Middle frontal gyrus (tissue), 1 donor: ENCODE results near the gene TAF3.

ENCODE experiments used
- DNase-seq: peaks from one replicate; pipeline ENCODE4 v3.0.0-alpha.2; 2015; ENCODE audit warnings: low spot score; ENCODE audit errors: extremely low spot score

The TAF3 gene

DNA sequence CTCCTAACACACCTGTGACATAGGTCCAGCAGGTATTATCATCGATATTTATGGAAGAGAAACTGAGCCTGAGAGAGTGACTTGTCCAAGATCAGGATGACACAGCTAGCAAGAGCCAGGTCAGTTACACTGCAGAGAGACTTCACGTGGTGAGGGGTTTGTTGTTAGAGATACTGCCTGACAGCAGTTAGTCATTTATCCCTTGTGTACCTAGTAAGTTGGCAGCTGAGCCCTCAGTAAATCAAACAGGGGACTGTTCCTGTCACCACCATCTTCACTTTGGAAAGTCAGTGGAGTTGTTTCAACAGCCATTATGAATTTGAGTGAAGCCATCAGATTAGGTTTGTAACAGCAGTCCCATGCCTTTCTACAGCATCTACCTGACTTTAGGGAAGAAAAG lies 148.7 kb downstream of the TAF3 start:
- no peak for DNase-seq

DNA sequence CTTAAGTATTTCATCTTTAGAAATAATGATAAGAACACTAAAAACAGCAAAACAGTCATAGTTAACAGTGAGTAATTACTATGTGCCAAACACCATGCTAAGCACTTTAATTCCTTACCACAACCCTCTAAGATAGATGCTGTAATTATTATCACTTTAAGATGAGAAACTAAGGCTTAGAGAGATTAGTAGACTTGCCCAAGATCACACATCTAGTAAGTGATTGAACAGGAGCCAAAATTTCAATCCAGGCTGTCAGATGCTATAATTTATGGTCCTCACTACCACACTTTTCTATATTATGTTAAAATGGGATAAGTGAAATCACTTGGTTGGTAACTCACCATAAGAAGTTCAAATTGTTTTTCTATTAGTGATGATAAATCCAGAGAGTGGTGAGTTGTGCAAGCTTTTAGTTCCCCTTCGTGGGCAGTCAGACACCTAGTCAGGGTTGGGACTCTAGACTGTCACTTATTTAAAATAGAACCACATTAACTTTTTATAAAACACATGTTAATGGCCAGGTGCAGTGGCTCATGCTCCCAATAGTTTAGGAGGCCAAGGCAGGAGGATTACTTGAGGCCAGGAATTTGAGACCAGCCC lies 150.3 kb downstream of the TAF3 start:
- no peak for DNase-seq

DNA sequence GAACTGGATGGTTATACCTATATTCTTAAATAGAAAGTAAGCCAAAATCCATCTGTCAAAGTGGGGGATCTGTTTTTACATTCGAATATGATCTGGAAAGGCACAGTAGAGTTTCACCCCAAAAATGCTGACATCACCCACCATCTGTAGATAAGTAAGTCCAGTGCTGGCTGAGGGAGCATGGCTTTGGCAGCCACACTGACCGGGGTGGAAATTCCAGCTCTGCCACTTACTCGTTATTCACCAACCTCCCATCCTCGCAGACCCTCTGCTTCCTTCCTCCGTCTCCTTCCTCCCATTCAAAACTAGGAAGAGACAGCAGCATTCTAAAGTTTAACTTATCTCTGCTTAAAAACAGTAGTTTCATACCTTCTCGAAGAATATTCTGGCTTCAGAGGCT lies 151.3 kb downstream of the TAF3 start:
- DNase-seq, result no peak

GRCh38 chr10:7971949-7972348 lies 153.6 kb downstream of the TAF3 start:
- no peak for DNase-seq

GRCh38 chr10:7972367-7972766 lies 154.1 kb downstream of the TAF3 start:
- DNase-seq, result no peak

GRCh38 chr10:7980196-7980595 lies 161.9 kb downstream of the TAF3 start:
- no peak for DNase-seq

GRCh38 chr10:7982727-7983126 lies 164.4 kb downstream of the TAF3 start:
- no peak for DNase-seq

DNA sequence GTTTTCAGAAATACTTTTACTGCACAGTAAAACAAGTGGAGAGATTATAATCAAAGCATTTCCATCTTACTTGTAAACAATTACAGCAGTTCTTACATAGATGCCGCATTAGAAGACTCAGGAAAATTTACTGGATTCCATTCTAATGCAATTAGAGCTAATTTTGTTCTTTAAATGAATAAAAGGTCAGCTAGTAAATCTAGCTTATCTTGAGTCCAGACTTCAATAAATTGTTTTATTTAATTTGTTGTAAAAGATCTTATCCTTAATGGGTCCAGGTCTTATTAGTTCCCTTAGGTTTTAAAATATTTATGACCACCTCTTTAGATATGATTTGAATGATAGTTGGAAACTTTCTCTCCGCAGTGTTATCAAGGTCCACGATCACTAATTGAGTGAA lies 166.0 kb downstream of the TAF3 start:
- DNase-seq, result no peak

DNA sequence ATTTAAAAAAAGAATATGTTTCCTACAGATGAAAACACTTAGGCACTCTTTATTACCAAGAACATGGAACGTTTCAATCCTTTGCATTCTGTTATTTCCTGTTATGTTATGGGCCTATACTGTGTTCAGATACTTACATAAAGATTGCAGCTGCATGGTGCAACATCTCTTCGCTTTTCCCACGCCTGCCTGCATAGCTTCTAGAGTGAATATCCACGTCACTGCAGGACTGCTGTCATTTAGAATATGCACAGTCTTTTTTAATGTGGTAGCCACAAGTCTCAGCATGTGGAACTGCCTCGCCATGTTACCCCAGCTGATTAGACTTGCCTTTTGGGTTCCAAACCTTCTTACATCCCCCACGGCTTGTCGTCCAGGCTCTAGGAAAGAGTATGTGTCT lies 166.6 kb downstream of the TAF3 start:
- DNase-seq, result no peak

DNA sequence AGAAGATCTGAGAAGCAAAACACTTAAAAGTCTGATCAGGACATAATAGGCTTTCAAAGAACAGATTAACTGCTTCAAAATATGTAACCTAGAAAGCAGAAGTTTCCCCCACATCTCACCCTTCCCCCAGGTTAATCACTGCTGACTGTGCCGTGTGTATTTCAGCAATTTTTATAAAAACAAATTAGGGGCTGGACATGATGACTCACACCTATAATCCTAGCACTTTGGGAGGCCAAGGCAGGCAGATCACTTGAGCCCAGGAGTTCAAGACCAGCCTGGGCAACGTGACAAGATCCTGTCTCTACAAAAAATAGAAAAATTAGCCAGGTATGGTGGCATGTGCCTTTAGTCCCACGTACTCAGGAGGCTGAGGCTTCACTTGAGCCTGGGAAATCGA lies 168.5 kb downstream of the TAF3 start:
- DNase-seq, result no peak

GRCh38 chr10:7988989-7989388 lies 170.7 kb downstream of the TAF3 start:
- no peak for DNase-seq

- DNase-seq, result no peak
These were observed 180.5 kb downstream of the TAF3 start for GRCh38 chr10:7998831-7999230.

- DNase-seq, result no peak
These were observed 186.2 kb downstream of the TAF3 start for GRCh38 chr10:8004469-8005000.

- DNase-seq, result no peak
These were observed 188.1 kb downstream of the TAF3 start for GRCh38 chr10:8006274-8006999.

GRCh38 chr10:8009031-8009430 lies 190.7 kb downstream of the TAF3 start:
- DNase-seq, result no peak

- no peak for DNase-seq
These were observed 194.7 kb downstream of the TAF3 start for GRCh38 chr10:8013006-8013405.

DNA sequence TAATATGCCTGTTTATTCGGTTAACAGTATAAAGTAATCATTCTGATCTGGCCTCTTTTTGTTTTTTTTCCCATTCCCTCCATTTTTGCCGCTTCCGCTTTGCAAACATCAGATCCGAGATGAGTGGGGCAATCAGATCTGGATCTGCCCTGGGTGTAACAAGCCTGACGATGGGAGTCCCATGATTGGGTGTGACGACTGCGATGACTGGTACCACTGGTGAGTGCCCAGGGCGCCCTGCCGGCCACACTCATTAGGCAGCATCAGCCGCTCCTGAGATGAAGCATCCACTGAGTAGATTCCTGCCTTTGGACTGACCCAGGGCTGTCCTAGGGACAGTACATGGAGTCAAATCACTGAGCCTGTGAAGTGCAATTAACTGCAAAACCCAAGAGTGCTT lies 195.3 kb downstream of the TAF3 start:
- no peak for DNase-seq

GRCh38 chr10:8014649-8015048 lies 196.3 kb downstream of the TAF3 start:
- no peak for DNase-seq

DNA sequence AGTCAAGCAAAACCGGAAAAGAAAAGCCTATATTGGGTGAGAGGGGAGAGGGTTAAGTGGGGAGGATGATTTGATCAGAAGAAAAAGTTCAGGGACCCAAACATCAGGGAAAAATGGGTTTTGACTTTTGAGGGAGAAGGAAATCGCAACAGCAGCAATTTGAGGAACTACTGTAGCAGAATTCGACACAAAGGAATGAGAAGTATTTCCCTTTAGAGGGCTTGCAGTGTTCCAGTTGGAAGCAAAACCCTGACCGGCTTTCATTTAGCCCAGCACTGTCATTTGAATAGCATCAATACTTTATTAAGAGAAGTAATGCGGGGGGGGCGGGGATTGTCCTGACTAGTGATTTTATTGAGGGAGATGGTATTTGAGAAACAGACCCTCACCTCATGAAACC lies 199.0 kb downstream of the TAF3 start:
- DNase-seq, result no peak

DNA sequence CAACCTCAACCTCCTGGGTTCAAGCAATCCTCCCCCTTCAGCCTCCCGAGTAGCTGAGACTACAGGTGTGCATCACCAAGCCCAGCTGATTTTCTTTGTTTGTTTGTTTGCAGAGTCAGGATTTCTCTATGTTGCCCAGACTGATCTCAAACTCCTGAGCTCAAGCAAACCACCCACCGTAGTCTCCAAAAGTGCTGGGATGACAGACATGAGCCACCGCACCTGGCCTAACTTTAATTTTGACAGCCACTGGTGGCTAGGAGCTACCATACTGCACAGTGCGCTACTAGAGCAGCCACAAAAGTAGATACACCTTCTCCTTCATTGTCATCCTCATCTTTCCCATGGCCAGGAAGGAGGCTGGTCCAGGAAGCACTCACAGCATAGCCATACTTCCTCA lies 205.0 kb downstream of the TAF3 start:
- DNase-seq, result no peak

DNA sequence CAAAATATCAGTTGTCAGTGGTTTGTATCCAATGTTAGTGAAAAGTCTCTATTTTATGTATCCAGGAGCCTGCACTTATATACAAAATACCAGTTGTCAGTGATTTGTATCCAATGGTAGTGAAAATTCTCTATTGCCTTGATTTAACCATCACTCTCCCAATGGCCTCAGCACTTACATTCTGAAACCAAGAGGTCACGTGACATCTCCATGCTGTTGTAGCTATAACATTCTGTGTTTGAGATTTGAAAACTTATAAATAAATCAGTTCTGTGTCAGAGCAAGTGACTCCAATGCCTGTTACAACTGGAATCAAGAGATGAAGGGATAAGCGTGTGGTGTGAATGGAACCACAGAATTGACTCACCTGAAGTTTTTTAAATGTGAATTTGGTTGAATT lies 205.5 kb downstream of the TAF3 start:
- DNase-seq, result no peak

DNA sequence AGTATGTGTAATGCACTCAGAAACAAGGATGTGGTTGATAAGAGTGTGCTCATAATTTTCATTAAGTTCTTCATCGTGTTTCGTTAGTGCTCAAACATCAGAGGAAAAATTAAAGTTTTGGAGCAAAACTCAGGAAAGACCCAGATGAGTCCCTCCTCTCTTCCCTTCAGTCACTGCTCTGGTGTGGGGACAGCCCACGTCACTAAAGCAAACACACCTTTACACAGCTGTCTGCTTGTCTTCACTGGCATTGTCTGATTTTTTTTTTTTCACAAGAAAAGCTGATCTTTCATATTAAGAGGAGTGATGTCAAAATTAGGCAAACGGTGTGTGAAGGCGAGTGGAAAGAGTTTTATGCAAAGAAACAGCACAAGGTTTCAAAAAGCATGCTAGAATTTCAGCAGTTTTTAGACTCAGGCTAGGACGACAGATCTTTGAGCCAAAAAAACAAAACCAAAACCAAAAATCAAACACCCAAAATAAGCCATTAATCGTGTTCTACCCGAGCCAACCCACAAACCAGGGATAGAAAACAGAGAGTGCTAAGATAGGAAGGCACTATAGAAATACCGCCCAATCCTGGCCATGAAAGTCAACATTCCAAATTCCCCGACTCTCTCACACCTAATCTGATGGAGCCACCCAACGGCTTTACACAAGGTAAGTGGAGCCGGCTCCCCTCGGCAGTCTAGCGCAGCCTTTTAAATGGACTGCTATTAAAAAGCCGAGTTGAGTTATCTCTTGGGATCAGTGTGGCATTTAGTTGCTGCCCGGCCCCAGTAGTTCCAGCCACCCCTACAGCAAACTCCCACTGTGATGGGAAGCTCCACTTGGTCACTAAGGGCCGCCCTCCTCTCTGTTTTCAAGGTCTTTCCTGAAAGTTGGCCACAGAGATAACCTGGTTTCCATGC lies 208.3 kb downstream of the TAF3 start:
- no peak for DNase-seq
